ENCODE measurements around the gene SFRP2. TPM values are rescaled to one million over a fixed set of nuclear protein-coding genes. Genes with fewer than 3 reads are reported as not detected.

The SFRP2 gene, protein sequence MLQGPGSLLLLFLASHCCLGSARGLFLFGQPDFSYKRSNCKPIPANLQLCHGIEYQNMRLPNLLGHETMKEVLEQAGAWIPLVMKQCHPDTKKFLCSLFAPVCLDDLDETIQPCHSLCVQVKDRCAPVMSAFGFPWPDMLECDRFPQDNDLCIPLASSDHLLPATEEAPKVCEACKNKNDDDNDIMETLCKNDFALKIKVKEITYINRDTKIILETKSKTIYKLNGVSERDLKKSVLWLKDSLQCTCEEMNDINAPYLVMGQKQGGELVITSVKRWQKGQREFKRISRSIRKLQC
- not detected for total RNA-seq

DNA sequence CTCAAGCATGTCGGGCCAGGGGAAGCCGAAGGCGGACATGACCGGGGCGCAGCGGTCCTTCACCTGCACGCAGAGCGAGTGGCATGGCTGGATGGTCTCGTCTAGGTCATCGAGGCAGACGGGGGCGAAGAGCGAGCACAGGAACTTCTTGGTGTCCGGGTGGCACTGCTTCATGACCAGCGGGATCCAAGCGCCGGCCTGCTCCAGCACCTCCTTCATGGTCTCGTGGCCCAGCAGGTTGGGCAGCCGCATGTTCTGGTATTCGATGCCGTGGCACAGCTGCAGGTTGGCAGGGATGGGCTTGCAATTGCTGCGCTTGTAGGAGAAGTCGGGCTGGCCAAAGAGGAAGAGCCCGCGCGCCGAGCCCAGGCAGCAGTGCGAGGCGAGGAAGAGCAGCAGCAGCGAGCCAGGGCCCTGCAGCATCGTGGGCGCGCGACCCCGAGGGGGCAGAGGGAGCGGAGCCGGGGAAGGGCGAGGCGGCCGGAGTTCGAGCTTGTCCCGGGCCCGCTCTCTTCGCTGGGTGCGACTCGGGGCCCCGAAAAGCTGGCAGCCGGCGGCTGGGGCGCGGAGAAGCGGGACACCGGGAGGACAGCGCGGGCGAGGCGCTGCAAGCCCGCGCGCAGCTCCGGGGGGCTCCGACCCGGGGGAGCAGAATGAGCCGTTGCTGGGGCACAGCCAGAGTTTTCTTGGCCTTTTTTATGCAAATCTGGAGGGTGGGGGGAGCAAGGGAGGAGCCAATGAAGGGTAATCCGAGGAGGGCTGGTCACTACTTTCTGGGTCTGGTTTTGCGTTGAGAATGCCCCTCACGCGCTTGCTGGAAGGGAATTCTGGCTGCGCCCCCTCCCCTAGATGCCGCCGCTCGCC lies at the start of gene SFRP2:
SFRP2 (minus strand) TSS at position 671 of the 864 bp plus-strand sequence; CDS start at position 423, 248 bp downstream.
- Mint-ChIP-seq H3K4me3 (peak within 1 kb of the TSS; percentile 33), H3K9me3 (no peaks in the 10 kb centered on the region), H3K27ac (no peak within 1 kb of the TSS), H3K36me3 (no peaks in the 10 kb centered on the region), H3K27me3 (peaks cover 81% of the 10 kb centered on the region), H3K4me1 (ENCODE audit: low read depth) (peaks cover 30% of the 10 kb centered on the region)
- POLR2A ChIA-PET, result no interaction called here
- DNase-seq, result peak; percentile 14
- intact Hi-C loops (cut with micrococcal nuclease), result loop anchor here (5.0 to 10.0 kb wide), 3 partner anchors 234 to 836 kb away; no protein-coding TSS in a partner anchor
- CTCF ChIA-PET, result interaction anchor here (1.0 kb wide), 1 partner anchor 31 kb away, joined by 4 read pairs; no protein-coding TSS in a partner anchor

DNA sequence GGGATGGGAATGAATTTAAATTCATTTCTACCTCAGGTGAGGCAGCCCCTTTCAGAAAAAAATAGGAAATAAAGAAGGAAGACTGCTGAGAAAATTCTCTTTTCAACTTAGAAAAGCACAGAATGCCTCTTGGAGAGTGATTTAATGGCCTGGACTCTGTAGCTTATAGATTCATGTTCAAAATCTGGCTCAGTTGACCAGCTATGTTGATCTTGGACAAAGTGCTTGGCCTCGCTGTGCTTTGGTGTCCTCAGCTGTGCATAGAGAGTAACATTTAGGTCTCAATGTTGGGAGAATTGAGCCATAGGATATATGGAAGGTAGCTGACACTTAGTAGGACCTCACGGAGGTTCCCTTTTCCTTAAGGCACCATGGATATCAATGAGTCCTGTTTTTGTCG lies 49.7 kb upstream of the SFRP2 start:
- H3K9me3 Mint-ChIP-seq, result no peaks in the 10 kb centered on the region
- no peaks in the 10 kb centered on the region for H3K4me1 Mint-ChIP-seq (ENCODE audit: low read depth)
- no peak overlapping the region for H3K27ac Mint-ChIP-seq
- intact Hi-C loops (cut with micrococcal nuclease), result no loop called here
- H3K36me3 Mint-ChIP-seq, result no peaks in the 10 kb centered on the region
- POLR2A ChIA-PET, result no interaction called here
- DNase-seq, result no peak
- peaks cover 1% of the 10 kb centered on the region for H3K27me3 Mint-ChIP-seq
- H3K4me3 Mint-ChIP-seq, result no peak overlapping the region
- CTCF ChIA-PET, result no interaction called here

DNA sequence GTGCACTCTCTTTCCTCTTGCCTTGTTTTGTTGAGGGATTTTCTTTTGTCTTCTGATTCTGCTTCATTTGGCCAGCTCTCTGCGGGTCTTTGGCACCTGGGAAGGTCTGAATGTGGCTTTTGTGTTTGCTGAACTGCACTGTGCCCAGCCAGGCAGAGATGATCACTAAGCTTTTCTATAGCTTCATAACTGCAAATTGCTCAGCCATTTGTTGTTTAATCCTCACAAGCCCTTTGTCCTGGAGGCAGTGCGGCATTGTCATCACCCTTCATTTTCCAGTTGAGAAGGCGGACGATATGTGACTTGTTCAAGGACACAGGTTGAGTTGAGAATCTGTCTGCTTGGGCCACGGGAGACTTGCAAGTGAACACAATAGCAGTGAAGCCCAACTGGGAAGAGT lies 46.0 kb upstream of the SFRP2 start:
- POLR2A ChIA-PET, result no interaction called here
- DNase-seq, result no peak
- Mint-ChIP-seq H3K27me3 (peaks cover 10% of the 10 kb centered on the region), H3K4me3 (no peak overlapping the region), H3K27ac (no peak overlapping the region), H3K4me1 (ENCODE audit: low read depth) (no peaks in the 10 kb centered on the region), H3K36me3 (no peaks in the 10 kb centered on the region), H3K9me3 (no peaks in the 10 kb centered on the region)
- CTCF ChIA-PET, result no interaction called here
- intact Hi-C loops (cut with micrococcal nuclease), result no loop called here

DNA sequence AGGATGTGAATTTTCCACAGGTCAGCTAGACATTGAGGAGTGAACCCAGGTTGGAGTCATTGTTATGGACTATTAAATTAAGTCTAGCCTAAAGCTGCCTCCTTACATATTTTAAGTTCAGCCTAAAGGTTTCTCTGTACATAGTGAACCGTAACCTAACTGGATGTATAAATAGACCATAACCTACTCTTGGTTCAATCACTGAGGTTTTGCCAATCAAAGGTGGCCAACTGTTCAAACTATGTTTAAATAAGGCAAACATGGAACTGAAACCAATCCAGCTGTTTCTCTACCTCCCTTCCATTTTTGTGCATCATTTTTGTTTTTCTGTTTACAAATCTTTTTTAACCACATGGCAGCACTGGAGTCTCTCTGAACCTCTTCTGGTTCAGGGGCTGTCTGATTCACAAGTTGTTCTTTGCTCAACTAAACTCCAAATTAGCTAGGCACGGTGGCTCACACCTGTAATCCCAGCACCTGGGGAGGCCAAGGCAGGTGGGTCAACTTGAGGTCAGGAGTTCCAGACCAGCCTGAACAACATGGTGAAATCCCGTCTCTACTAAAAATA lies 43.9 kb upstream of the SFRP2 start:
- CTCF ChIA-PET, result no interaction called here
- peaks cover 16% of the 10 kb centered on the region for H3K27me3 Mint-ChIP-seq
- no peak for DNase-seq

DNA sequence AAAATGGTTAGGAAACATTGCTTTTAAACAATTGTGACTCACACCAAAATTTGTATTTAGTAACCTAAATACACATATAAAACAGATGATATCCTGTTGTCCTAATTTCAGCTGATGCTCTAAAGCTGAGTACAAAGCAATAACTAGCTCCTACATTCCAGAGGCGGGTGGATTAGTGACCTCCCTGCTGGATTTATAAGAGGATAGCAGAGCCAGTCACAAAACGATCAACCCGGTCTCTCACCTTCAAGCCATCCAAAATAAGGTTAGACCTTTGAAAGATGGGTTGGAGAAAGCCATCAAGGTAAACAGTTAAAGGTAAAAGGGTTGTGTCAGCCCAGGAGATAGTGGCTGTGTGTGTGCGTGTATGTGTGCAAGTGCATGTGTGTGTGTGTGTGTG lies 43.2 kb upstream of the SFRP2 start:
- H3K9me3 Mint-ChIP-seq, result no peaks in the 10 kb centered on the region
- H3K36me3 Mint-ChIP-seq, result no peaks in the 10 kb centered on the region
- no peaks in the 10 kb centered on the region for H3K4me1 Mint-ChIP-seq (ENCODE audit: low read depth)
- no peak overlapping the region for H3K4me3 Mint-ChIP-seq
- no peak for DNase-seq
- ChIA-PET CTCF (no interaction called here), POLR2A (no interaction called here)
- intact Hi-C loops (cut with micrococcal nuclease), result no loop called here
- peaks cover 16% of the 10 kb centered on the region for H3K27me3 Mint-ChIP-seq
- H3K27ac Mint-ChIP-seq, result no peak overlapping the region

More for the DNA sequence above, 43.9 kb upstream of the SFRP2 start:
- H3K27ac Mint-ChIP-seq, result no peak overlapping the region
- no peaks in the 10 kb centered on the region for H3K4me1 Mint-ChIP-seq (ENCODE audit: low read depth)
- H3K4me3 Mint-ChIP-seq, result no peak overlapping the region
- POLR2A ChIA-PET, result no interaction called here
- H3K36me3 Mint-ChIP-seq, result no peaks in the 10 kb centered on the region
- intact Hi-C loops (cut with micrococcal nuclease), result no loop called here
- no peaks in the 10 kb centered on the region for H3K9me3 Mint-ChIP-seq

DNA sequence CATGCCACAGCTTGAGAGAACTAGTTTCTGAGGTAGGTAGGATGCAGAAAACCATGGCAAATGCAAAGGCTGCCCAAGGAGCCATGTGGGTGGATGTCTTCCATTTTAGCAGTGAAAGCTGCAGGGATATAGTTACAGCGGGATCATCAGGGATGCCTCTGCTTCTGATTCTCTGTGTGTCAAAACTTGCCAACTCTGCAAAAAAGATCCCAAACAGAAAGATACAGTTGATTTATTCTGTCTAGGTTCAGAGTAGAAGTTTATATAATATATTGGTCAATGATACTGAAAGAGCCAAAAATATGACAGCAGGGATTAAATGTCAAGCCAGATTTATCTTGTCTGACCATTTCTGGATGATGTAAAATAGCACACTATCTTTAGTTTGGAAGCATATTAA lies 42.4 kb upstream of the SFRP2 start:
- ChIA-PET CTCF (no interaction called here), POLR2A (no interaction called here)
- no peaks in the 10 kb centered on the region for H3K36me3 Mint-ChIP-seq
- no peak overlapping the region for H3K4me3 Mint-ChIP-seq
- DNase-seq, result no peak
- no peak overlapping the region for H3K27ac Mint-ChIP-seq
- H3K9me3 Mint-ChIP-seq, result peaks cover 2% of the 10 kb centered on the region
- peaks cover 16% of the 10 kb centered on the region for H3K27me3 Mint-ChIP-seq
- intact Hi-C loops (cut with micrococcal nuclease), result no loop called here
- no peaks in the 10 kb centered on the region for H3K4me1 Mint-ChIP-seq (ENCODE audit: low read depth)

DNA sequence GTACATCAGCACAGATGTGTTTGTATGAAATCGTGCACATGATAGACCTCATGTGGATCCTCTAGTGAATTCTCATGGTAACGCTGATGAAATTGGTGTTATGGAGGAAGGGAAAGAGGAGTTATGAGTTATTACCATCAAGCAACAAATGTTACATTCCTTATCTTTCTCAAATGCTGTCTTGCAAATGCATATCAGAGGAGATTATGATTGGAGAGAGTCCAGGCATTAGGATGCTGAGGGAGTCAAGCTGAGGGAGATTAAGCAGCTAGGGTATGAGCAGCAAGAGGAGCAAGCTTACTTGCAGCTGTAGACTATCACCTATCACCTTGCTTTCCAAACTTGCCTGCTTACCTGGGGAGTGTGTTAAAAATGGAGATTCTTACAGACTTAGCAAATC lies 36.8 kb upstream of the SFRP2 start:
- H3K36me3 Mint-ChIP-seq, result no peaks in the 10 kb centered on the region
- DNase-seq, result no peak
- no peak overlapping the region for H3K27ac Mint-ChIP-seq
- peaks cover 2% of the 10 kb centered on the region for H3K9me3 Mint-ChIP-seq
- H3K4me3 Mint-ChIP-seq, result no peak overlapping the region
- intact Hi-C loops (cut with micrococcal nuclease), result no loop called here
- ChIA-PET POLR2A (no interaction called here), CTCF (no interaction called here)
- peaks cover 12% of the 10 kb centered on the region for H3K27me3 Mint-ChIP-seq
- H3K4me1 Mint-ChIP-seq (ENCODE audit: low read depth), result no peaks in the 10 kb centered on the region

DNA sequence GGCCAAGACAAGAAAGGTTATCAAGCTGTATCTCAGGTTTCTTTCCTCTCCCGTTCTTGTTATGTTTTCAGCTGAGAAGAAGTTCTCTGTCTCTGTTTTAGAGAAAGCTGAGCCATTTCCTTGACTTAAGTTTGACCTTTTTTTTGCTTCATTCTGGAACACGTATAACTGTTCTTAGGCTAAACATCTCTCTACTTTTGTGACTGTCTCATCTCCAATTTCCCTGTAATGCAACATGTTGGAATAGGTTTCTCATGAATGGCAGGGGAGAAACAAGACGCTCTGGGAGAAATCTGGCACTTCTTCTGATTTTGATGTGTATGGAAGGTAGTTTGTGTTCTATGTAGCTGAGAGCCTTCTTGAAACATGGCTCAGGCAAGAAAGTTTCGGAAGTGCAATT lies 36.2 kb upstream of the SFRP2 start:
- Mint-ChIP-seq H3K27me3 (peaks cover 9% of the 10 kb centered on the region), H3K4me3 (no peak overlapping the region), H3K9me3 (peaks cover 2% of the 10 kb centered on the region), H3K27ac (no peak overlapping the region), H3K4me1 (ENCODE audit: low read depth) (no peaks in the 10 kb centered on the region), H3K36me3 (no peaks in the 10 kb centered on the region)
- POLR2A ChIA-PET, result no interaction called here
- intact Hi-C loops (cut with micrococcal nuclease), result no loop called here
- DNase-seq, result no peak
- CTCF ChIA-PET, result no interaction called here

DNA sequence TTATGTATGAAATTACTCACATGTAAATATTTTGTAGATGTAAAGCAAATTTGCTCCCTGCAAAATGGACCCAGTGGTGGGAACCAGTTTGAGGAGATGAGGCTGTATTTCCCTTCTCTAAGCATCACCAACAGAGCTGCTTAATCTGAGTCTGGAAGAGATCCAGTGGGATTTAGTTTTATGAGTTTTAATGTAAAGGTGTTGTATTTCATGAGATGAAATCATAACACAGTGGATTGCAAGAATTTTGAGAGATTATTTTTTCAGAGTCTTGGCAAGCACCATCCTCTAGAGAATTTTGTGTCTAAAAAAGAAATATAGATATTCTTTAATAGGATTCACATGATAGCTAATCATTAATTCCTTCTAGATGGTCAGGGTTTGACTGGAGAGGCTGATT lies 35.6 kb upstream of the SFRP2 start:
- CTCF ChIA-PET, result no interaction called here
- DNase-seq, result no peak

DNA sequence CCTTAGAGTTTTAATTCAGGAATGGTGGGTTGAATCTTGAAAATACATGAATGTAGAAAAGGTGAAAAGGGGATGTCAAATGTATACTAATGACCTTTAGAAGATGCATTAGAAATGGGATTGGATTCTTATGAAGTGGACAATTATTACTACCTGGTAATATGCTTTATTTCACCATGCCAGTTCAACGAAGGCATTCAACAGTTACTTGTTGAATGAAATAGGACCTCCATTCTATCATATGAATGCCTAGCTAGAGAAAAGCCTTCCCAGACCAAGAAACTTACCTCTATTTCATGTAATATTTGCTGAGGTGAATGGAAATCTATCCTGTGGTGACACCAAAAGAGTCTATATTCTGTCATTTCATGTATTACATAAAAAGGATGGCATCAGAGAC lies 34.6 kb upstream of the SFRP2 start:
- H3K4me3 Mint-ChIP-seq, result no peak overlapping the region
- no peaks in the 10 kb centered on the region for H3K36me3 Mint-ChIP-seq
- intact Hi-C loops (cut with micrococcal nuclease), result no loop called here
- no peaks in the 10 kb centered on the region for H3K4me1 Mint-ChIP-seq (ENCODE audit: low read depth)
- no peak overlapping the region for H3K27ac Mint-ChIP-seq
- ChIA-PET CTCF (no interaction called here), POLR2A (no interaction called here)
- DNase-seq, result no peak
- H3K9me3 Mint-ChIP-seq, result peaks cover 2% of the 10 kb centered on the region
- peaks cover 3% of the 10 kb centered on the region for H3K27me3 Mint-ChIP-seq

More for the DNA sequence above, 35.6 kb upstream of the SFRP2 start:
- H3K36me3 Mint-ChIP-seq, result no peaks in the 10 kb centered on the region
- H3K27ac Mint-ChIP-seq, result no peak overlapping the region
- POLR2A ChIA-PET, result no interaction called here
- H3K4me1 Mint-ChIP-seq (ENCODE audit: low read depth), result no peaks in the 10 kb centered on the region
- peaks cover 2% of the 10 kb centered on the region for H3K9me3 Mint-ChIP-seq
- H3K4me3 Mint-ChIP-seq, result no peak overlapping the region
- H3K27me3 Mint-ChIP-seq, result peaks cover 8% of the 10 kb centered on the region
- intact Hi-C loops (cut with micrococcal nuclease), result no loop called here

DNA sequence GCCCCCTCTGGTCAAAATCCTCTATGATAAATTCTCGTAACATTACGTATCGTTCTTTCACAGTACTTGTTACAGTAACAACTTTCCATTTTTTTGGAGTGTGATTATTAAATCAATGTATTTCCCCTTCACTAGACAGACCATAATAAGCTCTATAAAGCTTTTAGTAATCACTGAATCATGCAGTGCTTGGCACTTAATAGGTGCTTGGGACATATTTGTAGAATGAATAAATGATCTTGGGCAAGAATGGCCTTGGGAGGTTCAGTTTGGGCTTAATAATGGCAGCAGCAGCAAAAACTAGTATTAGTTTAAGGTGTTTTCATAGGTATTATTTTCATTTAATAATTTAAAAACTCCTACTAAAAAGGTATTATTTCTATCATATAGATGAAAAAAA lies 33.4 kb upstream of the SFRP2 start:
- DNase-seq, result no peak
- Mint-ChIP-seq H3K4me1 (ENCODE audit: low read depth) (no peaks in the 10 kb centered on the region), H3K36me3 (no peaks in the 10 kb centered on the region), H3K4me3 (no peak overlapping the region), H3K27ac (no peak overlapping the region), H3K9me3 (peaks cover 2% of the 10 kb centered on the region), H3K27me3 (peaks cover 3% of the 10 kb centered on the region)
- ChIA-PET POLR2A (no interaction called here), CTCF (no interaction called here)
- intact Hi-C loops (cut with micrococcal nuclease), result no loop called here

DNA sequence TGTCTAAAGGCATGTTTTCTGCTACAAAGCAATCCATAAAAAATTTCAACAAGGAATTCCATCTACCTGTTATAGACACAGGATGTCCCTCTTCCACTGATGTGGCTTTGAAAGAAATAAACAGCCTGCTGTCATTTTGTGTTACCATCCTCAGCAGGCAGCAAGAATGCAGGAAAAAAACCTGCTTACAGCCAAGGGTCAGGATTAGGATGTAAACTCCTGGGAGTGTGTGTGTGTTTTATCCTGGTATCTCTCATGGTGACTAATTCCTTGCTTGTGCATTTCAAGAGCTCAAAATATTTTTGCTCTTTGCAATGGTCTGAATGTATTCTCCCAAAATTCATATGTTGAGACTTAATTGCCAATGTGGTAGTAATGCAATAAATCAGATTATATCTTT lies 28.6 kb upstream of the SFRP2 start:
- no peaks in the 10 kb centered on the region for H3K9me3 Mint-ChIP-seq
- no peak overlapping the region for H3K27ac Mint-ChIP-seq
- CTCF ChIA-PET, result no interaction called here
- no peak for DNase-seq
- H3K4me3 Mint-ChIP-seq, result no peak overlapping the region
- H3K36me3 Mint-ChIP-seq, result no peaks in the 10 kb centered on the region
- H3K27me3 Mint-ChIP-seq, result peaks cover 16% of the 10 kb centered on the region
- H3K4me1 Mint-ChIP-seq (ENCODE audit: low read depth), result no peaks in the 10 kb centered on the region
- POLR2A ChIA-PET, result no interaction called here
- intact Hi-C loops (cut with micrococcal nuclease), result no loop called here

DNA sequence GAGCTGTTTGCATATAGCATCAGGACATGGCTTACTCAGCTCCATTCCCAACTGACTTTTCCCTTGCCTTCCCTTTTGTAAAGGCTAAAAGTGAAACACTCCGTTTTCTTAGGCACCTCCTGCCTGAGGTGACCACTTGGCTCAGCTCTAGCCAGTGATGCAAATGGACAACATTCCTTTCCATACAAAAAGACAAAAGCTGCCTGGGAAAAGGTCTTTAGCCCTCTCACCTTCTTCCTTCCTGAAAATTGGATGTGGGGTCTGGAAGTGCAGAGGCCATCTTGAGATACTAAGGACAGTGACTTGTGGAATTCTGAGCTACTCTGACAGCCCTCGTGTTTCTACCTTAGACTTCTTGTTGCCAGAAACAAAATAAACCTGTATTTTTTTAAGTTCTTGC lies 27.7 kb upstream of the SFRP2 start:
- intact Hi-C loops (cut with micrococcal nuclease), result no loop called here
- H3K36me3 Mint-ChIP-seq, result no peaks in the 10 kb centered on the region
- no peak overlapping the region for H3K27ac Mint-ChIP-seq
- ChIA-PET CTCF (no interaction called here), POLR2A (no interaction called here)
- peaks cover 16% of the 10 kb centered on the region for H3K27me3 Mint-ChIP-seq
- no peaks in the 10 kb centered on the region for H3K4me1 Mint-ChIP-seq (ENCODE audit: low read depth)
- no peaks in the 10 kb centered on the region for H3K9me3 Mint-ChIP-seq
- DNase-seq, result no peak
- H3K4me3 Mint-ChIP-seq, result no peak overlapping the region

All from activated CD4-positive, alpha-beta memory T cell treated with anti-CD3 and anti-CD28 coated beads for 36 hours (primary cell).